HG02678 (cell line): ENCODE data around the gene EXOC4.

ENCODE experiments used
- ATAC-seq: cut with Tn5 transposase; IDR thresholded peaks from one replicate; pipeline ENCODE4 v1.9.1; 2021; ENCODE audit warnings: mild to moderate bottlenecking, moderate library complexity; ENCODE audit not compliant: unreplicated experiment

Gene EXOC4

GRCh38 chr7:133481676-133482075, 228.8 kb downstream of the EXOC4 start:
- no peak for ATAC-seq

- ATAC-seq, result no peak
These were observed 229.7 kb downstream of the EXOC4 start for GRCh38 chr7:133482599-133482998.

DNA sequence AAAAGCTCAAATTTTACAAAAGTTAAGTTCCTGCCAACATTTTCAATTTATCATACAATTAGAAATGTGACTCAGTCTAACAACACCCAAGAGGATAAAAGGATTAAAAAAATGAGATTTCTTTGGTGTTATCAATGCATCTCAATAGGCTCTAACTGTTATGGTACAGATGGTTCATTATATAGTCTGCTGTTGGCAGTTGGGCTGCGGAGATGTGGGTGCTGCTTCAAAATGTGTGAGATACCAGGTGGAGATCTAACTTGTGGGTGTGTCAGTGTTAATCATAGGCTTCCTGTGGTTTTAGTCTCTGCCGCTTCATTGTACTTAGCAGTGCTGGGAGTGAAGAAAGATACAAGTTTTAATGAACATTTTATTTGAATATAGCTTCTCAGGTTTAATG, 231.2 kb downstream of the EXOC4 start:
- ATAC-seq, result no peak

DNA sequence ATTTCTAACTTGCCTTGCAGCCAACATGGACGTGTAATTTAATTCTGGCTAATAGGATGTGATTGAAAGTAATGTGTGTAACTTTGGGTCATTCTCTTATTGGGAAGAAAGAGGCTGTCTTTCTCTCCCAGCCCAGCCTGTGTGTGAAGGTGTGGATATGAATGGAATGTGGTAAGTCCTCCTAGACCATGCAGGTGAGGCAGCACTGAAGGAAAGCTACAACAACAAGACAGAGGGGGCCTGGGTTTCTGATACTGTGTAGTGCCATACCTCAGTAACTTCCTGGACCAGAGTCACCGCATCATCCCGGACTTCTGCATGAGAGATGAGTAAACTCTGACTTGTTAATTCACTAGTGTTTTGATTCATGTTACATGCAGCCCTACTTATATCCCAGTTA, 237.0 kb downstream of the EXOC4 start:
- ATAC-seq, result no peak

- no peak for ATAC-seq
These were observed 238.4 kb downstream of the EXOC4 start for GRCh38 chr7:133491201-133491691.

DNA sequence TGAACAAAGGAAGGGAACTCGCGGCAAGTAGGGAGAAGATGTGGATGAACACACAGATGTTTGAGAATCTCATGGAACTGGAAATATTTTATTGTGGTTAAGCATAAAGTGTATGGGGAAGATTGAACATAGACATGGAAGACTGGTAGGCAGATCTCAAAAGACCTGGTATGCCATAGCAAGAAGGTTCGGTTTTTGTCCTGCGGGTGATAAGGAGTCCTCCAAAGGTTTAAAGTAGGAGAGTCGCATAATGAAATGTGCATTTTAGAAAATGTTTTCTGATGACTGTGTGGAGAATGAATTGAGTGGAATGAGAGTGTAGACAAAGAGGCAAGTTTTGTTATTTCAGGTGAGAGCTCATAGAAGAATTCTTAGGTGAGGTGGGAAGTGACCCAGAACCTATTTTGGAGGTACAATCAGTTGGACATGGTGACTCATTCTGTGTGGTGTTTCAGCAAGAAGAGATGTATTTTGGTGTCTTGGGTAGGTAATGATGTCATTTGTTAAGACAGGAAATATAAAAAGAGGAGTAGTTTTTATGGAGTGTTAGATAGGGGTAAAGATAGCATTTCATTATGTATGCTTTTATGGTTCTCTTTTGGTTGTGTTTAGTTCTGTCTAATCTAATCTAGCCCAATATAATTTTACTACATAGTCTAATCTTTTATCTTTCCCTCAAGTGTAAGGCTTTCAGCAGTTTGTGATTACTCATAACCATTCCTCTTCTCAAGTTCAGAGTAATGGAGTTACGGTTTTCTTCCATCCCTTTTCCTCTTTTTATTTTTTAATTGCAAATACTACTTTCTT, 239.2 kb downstream of the EXOC4 start:
- ATAC-seq, result no peak

- ATAC-seq, result no peak
These were observed 244.2 kb downstream of the EXOC4 start for GRCh38 chr7:133497061-133497460.

GRCh38 chr7:133501771-133502170, 248.9 kb downstream of the EXOC4 start:
- ATAC-seq, result no peak

DNA sequence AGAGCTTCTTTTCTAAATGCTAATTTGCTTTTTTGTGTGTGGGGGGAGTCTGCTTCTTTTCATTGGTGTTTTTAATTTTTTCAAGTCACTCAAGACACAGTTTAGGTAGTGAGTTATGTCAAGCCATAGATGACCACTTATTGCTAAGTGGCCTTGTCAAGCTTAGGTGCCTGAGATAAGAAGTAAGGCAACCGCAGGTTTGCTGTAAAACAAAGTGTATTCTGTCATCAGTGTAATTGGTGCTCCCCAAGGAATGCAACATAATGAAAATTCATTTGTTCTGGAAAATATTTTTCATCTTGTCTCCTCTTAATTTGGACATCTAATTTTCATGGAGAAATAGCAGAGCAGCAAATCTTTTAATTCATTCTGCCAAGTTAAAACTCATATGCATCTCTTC, 249.6 kb downstream of the EXOC4 start:
- no peak for ATAC-seq

- ATAC-seq, result no peak
These were observed 250.1 kb downstream of the EXOC4 start for GRCh38 chr7:133502972-133503371.

- no peak for ATAC-seq
These were observed 251.9 kb downstream of the EXOC4 start for GRCh38 chr7:133504825-133505224.

DNA sequence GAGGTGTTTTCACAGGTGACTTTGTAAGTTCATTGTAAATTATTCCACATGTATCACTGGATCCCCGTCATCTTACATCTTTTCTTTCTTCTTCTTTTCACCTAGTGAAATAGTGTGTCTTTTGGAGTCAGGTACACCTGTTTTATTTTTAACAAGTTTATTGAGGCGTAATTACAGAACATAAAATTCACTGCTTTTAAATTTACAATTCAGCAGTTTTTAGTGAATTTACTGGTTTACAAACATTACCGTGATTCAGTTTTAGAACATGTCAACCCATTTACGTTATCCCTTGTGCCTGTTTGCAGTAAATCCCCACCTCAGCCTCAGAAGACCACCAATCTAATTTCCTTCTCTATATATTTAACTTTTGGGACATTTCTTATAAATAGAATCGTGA, 256.9 kb downstream of the EXOC4 start:
- no peak for ATAC-seq

DNA sequence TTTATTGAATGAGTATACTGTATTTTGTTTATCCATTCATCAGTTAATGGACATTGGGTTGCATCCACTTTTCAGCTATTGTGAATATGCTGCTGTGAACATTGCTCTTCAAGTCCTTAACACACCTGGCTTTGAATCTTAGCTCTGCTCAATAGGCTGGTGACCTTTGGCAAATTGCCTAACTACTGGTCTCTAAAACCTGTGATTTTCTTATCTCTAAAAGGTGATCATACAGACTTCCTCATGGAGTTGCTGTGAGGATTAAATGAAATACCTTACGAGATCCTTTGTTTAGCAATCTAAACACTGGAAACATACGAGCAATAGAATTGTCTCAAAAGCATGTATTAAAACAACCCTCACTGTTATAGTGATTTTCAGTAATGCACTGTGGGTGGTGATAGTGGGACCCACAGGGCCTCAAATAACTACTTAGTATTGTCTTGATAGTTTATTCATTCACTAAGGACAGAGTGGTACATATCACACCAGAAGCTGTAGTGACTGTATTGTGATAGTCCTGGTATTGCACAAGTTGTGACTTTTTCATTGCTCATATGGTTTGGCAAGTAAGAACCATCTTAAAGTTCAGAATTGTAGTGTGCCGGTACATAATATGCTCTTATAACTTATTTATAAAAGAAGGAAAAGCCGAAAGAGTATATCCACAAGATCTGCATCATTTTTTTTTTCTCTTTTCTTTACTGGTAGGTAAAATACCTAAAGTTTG, 257.6 kb downstream of the EXOC4 start:
- no peak for ATAC-seq

DNA sequence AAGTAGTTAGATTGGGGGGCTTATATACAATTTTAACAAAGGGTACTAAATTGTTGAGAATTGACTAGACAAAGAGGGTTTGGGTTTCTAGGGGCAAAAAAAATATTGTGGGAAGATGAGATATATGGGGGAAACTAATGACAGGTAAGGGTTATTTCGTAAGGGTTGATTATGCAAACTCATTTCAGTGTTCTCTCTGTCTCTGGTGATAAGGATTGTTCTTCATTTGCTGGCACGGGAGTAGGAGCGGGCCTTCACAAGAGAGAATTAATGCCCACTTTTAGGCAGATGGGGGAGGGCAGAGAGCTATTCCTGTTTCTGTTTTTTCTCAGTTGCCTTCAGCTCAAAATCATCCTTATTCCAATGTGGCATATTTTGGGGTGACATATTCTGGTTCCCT, 258.4 kb downstream of the EXOC4 start:
- no peak for ATAC-seq

- no peak for ATAC-seq
These were observed 258.8 kb downstream of the EXOC4 start for GRCh38 chr7:133511708-133512107.

DNA sequence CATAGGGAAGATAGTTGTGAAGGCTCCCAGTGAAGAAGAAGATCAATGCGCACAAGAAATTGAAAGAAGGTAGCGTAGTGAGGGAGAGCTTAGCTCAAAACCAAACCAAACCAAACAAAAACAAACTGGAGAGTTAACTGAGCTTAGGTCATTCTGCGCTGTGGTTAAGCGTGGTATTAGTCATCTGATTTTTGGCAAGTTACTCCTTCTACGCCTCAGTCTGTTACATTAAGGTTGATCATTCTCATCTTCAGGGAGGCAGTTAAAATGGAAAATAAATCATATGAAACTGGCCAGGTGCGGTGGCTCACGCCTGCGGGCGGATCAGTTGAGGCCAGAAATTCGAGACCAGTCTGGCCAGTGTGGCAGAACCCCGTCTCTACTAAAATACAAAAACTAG, 259.7 kb downstream of the EXOC4 start:
- ATAC-seq, result no peak

DNA sequence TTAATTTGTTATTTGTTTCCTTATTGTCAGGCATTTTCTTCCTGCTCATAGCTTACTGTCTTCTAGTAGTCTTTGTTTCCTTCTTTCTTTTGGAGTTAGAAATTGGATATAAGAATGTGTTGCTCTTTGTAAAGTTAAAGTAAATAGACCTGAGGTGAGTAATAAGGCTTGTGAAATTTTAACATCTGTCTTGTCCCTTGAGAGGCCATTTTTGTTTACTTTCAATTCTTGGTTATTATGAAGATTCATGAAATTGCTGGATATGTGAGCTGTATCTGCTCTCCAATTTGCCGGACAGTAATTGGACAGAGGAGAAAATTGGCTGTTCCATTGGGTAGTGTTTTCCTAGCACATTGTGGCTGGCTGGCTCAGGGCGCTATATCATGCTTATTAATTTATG, 260.7 kb downstream of the EXOC4 start:
- ATAC-seq, result no peak

DNA sequence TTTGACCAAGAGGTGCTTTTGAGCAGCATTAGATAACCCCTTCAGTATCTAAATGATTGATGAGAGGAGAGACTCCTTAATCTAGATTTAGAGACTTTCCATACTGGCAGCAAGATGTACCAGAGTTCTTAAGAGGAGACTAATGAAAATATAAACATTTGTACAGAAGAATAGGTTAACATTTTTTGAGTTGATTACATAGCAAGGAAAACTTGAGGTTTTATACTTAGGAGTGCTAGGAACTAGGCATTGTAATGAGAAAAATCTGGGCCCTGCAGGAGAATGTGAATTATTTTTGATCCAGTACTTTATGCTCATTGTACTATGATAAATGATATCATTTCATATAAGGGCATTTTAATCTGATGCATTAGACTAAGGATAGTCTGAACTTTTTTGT, 261.7 kb downstream of the EXOC4 start:
- ATAC-seq, result no peak

GRCh38 chr7:133517766-133518165, 264.9 kb downstream of the EXOC4 start:
- ATAC-seq, result no peak

DNA sequence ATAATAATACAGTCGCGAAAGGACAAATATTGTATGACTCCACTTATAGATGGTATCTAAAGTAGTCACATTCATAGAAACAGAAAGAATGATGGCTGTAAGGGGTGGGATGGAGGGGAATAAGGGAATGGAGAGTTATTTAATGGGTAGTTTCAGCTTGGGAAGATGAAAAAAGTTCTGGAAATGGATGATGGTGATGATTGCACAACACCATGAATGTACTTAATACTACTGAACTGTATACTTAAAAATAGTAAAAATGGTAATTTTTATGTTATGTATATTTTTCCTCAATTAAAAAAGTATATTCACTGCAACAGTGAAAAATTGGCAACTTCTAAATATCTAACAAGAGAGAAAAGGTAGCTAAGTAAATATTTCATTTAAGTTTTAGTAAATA, 265.8 kb downstream of the EXOC4 start:
- ATAC-seq, result no peak

DNA sequence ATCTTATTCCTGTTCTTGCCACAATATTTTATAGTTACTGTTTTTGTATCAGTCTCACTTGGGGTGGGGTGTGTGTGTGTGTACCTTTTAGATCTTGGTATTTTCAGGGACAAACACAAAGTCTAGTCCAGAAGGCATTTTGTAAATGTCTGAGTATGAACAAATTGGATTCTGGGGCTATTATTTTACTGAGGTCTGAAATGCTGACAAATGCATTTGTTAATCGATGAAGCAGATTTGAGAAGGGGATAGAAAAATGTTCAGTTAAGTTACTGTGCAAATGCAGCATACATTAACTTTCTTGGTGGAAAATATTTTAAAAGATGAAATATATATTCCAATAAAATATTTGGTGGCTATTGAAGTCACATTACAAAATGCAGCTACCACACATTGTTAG, 267.4 kb downstream of the EXOC4 start:
- no peak for ATAC-seq

GRCh38 chr7:133522501-133522900, 269.6 kb downstream of the EXOC4 start:
- ATAC-seq, result no peak
